ENCODE measurements around the gene IFNAR2.

The IFNAR2 gene

DNA sequence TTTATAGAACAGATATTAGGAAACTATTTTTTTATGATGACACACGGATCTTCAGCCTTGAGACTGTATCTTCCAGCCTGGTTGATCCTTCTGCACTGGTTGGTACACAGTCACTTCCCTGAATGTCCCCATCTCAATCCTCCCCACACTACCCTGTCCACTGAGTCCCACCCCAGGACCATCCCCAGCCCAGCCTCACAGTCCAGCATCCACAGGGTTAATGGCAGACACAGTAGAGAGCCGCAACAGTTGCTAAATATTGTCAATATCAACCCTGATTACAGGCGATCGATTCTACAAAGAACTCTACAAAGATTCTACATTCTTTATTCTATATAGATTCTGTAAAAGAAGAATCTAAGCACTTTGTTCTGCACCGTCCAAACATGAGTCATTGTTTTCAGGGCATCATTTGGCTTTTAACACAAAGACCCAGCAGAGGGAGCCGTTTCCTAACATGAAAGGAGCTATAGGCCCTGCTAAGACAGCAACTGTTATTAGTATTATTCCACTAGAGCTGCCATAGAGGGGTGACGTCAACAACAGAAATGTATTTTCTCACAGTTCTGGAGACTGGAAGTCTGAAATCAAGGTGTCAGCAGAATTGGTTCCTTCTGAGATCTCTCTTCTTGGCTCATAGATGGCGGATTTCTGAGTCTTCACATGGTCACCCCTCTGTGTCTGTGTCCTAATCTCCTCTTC is 30.1 kb upstream of the IFNAR2 start (continued):
- TF ChIP-seq, protein P1, sequence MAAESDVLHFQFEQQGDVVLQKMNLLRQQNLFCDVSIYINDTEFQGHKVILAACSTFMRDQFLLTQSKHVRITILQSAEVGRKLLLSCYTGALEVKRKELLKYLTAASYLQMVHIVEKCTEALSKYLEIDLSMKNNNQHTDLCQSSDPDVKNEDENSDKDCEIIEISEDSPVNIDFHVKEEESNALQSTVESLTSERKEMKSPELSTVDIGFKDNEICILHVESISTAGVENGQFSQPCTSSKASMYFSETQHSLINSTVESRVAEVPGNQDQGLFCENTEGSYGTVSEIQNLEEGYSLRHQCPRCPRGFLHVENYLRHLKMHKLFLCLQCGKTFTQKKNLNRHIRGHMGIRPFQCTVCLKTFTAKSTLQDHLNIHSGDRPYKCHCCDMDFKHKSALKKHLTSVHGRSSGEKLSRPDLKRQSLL (tag by site-specific recombination; IDR thresholded peaks at IDR 0.05): peak; percentile 49; the same call in 1 of the 2 replicates
- TF ChIP-seq ZNF76 (tag by site-specific recombination; IDR thresholded peaks at IDR 0.05; ENCODE audit: borderline replicate concordance, low read depth) (peak; percentile 21), ZNF707 (tag by site-specific recombination; IDR thresholded peaks at IDR 0.05) (no peak), MZF1 (tag by site-specific recombination; IDR thresholded peaks at IDR 0.05; ENCODE audit: borderline replicate concordance) (no peak), ZNF660 (tag by site-specific recombination; IDR thresholded peaks at IDR 0.05) (peak; percentile 96), REPIN1 (tag by site-specific recombination; IDR thresholded peaks at IDR 0.05; ENCODE audit: low read depth) (0 out of 2 replicates have a peak, but pooled peaks have one; percentile 56), ZNF768 (tag by site-specific recombination; IDR thresholded peaks at IDR 0.05) (no peak), ZFHX2 (tag by site-specific recombination; conservative IDR thresholded peaks at IDR 0.05) (no peak), ZFP69B (tag by site-specific recombination; IDR thresholded peaks at IDR 0.05) (no peak), ZNF701 (tag by site-specific recombination; IDR thresholded peaks at IDR 0.05) (no peak), GLI4 (tag by site-specific recombination; IDR thresholded peaks at IDR 0.05) (no peak), ZNF341 (tag by site-specific recombination; IDR thresholded peaks at IDR 0.05; ENCODE audit: low read depth) (no peak), HOXD13 (CRISPR knock-in tag; IDR thresholded peaks at IDR 0.05; ENCODE audit: borderline replicate concordance) (no peak), KLF16 (tag by site-specific recombination; IDR thresholded peaks at IDR 0.05) (no peak), ZNF747 (tag by site-specific recombination; IDR thresholded peaks at IDR 0.05) (no peak), ZBTB1 (tag by site-specific recombination; IDR thresholded peaks at IDR 0.05) (no peak), ZBTB20 (tag by site-specific recombination; IDR thresholded peaks at IDR 0.05) (no peak), ZNF121 (tag by site-specific recombination; IDR thresholded peaks at IDR 0.05) (no peak), ZNF391 (tag by site-specific recombination; IDR thresholded peaks at IDR 0.05; ENCODE audit: borderline replicate concordance, low read depth) (no peak), ZNF10 (tag by site-specific recombination; IDR thresholded peaks at IDR 0.05) (peak; percentile 40; the same call in 1 of the 2 replicates), ZNF558 (tag by site-specific recombination; IDR thresholded peaks at IDR 0.05) (peak; percentile 62; the same call in 1 of the 2 replicates), ZBTB8A (tag by site-specific recombination; IDR thresholded peaks at IDR 0.05) (no peak), SCRT1 (tag by site-specific recombination; IDR thresholded peaks at IDR 0.05; ENCODE audit: borderline replicate concordance) (no peak)
- TF ChIP-seq, protein P2, sequence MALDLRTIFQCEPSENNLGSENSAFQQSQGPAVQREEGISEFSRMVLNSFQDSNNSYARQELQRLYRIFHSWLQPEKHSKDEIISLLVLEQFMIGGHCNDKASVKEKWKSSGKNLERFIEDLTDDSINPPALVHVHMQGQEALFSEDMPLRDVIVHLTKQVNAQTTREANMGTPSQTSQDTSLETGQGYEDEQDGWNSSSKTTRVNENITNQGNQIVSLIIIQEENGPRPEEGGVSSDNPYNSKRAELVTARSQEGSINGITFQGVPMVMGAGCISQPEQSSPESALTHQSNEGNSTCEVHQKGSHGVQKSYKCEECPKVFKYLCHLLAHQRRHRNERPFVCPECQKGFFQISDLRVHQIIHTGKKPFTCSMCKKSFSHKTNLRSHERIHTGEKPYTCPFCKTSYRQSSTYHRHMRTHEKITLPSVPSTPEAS (tag by site-specific recombination; IDR thresholded peaks at IDR 0.05): no peak
- TF ChIP-seq, protein P3, sequence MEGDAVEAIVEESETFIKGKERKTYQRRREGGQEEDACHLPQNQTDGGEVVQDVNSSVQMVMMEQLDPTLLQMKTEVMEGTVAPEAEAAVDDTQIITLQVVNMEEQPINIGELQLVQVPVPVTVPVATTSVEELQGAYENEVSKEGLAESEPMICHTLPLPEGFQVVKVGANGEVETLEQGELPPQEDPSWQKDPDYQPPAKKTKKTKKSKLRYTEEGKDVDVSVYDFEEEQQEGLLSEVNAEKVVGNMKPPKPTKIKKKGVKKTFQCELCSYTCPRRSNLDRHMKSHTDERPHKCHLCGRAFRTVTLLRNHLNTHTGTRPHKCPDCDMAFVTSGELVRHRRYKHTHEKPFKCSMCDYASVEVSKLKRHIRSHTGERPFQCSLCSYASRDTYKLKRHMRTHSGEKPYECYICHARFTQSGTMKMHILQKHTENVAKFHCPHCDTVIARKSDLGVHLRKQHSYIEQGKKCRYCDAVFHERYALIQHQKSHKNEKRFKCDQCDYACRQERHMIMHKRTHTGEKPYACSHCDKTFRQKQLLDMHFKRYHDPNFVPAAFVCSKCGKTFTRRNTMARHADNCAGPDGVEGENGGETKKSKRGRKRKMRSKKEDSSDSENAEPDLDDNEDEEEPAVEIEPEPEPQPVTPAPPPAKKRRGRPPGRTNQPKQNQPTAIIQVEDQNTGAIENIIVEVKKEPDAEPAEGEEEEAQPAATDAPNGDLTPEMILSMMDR (tag by site-specific recombination; IDR thresholded peaks at IDR 0.05): peak; percentile 81
- TF ChIP-seq, protein P4, sequence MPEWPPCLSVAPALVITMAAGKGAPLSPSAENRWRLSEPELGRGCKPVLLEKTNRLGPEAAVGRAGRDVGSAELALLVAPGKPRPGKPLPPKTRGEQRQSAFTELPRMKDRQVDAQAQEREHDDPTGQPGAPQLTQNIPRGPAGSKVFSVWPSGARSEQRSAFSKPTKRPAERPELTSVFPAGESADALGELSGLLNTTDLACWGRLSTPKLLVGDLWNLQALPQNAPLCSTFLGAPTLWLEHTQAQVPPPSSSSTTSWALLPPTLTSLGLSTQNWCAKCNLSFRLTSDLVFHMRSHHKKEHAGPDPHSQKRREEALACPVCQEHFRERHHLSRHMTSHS (tag by site-specific recombination; IDR thresholded peaks at IDR 0.05): no peak
- TF ChIP-seq, protein P5, sequence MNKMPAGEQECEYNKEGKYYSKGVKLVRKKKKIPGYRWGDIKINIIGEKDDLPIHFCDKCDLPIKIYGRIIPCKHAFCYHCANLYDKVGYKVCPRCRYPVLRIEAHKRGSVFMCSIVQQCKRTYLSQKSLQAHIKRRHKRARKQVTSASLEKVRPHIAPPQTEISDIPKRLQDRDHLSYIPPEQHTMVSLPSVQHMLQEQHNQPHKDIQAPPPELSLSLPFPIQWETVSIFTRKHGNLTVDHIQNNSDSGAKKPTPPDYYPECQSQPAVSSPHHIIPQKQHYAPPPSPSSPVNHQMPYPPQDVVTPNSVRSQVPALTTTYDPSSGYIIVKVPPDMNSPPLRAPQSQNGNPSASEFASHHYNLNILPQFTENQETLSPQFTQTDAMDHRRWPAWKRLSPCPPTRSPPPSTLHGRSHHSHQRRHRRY (tag by site-specific recombination; IDR thresholded peaks at IDR 0.05): no peak
- TF ChIP-seq, protein P6, sequence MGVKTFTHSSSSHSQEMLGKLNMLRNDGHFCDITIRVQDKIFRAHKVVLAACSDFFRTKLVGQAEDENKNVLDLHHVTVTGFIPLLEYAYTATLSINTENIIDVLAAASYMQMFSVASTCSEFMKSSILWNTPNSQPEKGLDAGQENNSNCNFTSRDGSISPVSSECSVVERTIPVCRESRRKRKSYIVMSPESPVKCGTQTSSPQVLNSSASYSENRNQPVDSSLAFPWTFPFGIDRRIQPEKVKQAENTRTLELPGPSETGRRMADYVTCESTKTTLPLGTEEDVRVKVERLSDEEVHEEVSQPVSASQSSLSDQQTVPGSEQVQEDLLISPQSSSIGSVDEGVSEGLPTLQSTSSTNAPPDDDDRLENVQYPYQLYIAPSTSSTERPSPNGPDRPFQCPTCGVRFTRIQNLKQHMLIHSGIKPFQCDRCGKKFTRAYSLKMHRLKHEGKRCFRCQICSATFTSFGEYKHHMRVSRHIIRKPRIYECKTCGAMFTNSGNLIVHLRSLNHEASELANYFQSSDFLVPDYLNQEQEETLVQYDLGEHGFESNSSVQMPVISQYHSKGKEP (tag by site-specific recombination; IDR thresholded peaks at IDR 0.05): no peak
- TF ChIP-seq, protein P7, sequence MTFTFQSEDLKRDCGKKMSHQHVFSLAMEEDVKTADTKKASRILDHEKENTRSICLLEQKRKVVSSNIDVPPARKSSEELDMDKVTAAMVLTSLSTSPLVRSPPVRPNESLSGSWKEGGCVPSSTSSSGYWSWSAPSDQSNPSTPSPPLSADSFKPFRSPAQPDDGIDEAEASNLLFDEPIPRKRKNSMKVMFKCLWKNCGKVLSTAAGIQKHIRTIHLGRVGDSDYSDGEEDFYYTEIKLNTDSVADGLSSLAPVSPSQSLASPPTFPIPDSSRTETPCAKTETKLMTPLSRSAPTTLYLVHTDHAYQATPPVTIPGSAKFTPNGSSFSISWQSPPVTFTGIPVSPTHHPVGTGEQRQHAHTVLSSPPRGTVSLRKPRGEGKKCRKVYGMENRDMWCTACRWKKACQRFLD (tag by site-specific recombination; IDR thresholded peaks at IDR 0.05): no peak
- TF ChIP-seq, protein P8, sequence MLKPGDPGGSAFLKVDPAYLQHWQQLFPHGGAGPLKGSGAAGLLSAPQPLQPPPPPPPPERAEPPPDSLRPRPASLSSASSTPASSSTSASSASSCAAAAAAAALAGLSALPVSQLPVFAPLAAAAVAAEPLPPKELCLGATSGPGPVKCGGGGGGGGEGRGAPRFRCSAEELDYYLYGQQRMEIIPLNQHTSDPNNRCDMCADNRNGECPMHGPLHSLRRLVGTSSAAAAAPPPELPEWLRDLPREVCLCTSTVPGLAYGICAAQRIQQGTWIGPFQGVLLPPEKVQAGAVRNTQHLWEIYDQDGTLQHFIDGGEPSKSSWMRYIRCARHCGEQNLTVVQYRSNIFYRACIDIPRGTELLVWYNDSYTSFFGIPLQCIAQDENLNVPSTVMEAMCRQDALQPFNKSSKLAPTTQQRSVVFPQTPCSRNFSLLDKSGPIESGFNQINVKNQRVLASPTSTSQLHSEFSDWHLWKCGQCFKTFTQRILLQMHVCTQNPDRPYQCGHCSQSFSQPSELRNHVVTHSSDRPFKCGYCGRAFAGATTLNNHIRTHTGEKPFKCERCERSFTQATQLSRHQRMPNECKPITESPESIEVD (tag by site-specific recombination; IDR thresholded peaks at IDR 0.05): peak; percentile 47; the same call in 1 of the 2 replicates
